NCI-H2107 (cell line): ENCODE measurements around the gene GPR85.
"Not testable (repeated sequence)": the region's sequence is repeated elsewhere in the genome, so short reads cannot be mapped to it uniquely, and the experiment has no call there.

ENCODE experiments used
- DNase-seq: peaks from one replicate; lab custom pipeline; 2025; lab: John Stamatoyannopoulos, UW

Gene GPR85

GRCh38 chr7:113083816-113084495, 2.7 kb downstream of the GPR85 start:
- DNase-seq: no peak

- DNase-seq: no peak
Observed at GRCh38 chr7:113083132-113083815, 3.4 kb downstream of the GPR85 start.

GRCh38 chr7:113078331-113078730, 8.3 kb downstream of the GPR85 start:
- DNase-seq: peak; percentile 21

GRCh38 chr7:113076703-113077102, 9.9 kb downstream of the GPR85 start:
- DNase-seq: no peak

- no peak for DNase-seq
Observed at GRCh38 chr7:113071465-113071864, 15.2 kb downstream of the GPR85 start.

- DNase-seq: no peak
Observed at GRCh38 chr7:113062499-113062898, 24.1 kb downstream of the GPR85 start.

- no peak for DNase-seq
Observed at GRCh38 chr7:113060100-113060499, 26.5 kb downstream of the GPR85 start.

- DNase-seq: no peak
Observed at GRCh38 chr7:113054938-113055337, 31.7 kb downstream of the GPR85 start.

GRCh38 chr7:113054272-113054671, 32.4 kb downstream of the GPR85 start:
- not testable (repeated sequence) for DNase-seq

GRCh38 chr7:113049221-113049620, 37.4 kb downstream of the GPR85 start:
- DNase-seq: not testable (repeated sequence)

- DNase-seq: no peak
Observed at GRCh38 chr7:113046453-113046852, 40.2 kb downstream of the GPR85 start.

GRCh38 chr7:113045379-113045778, 41.2 kb downstream of the GPR85 start:
- no peak for DNase-seq

- no peak for DNase-seq
Observed at GRCh38 chr7:113044394-113044793, 42.2 kb downstream of the GPR85 start.

- no peak for DNase-seq
Observed at GRCh38 chr7:113040849-113041248, 45.8 kb downstream of the GPR85 start.

- no peak for DNase-seq
Observed at GRCh38 chr7:113033959-113034358, 52.7 kb downstream of the GPR85 start.
